IPS DF 6.9 (cell line): ENCODE data around the gene AGL.
A peak's percentile ranks its signal among the peaks of the same experiment; 100 is the strongest.
"Not testable (repeated sequence)": the region's sequence is repeated elsewhere in the genome, so short reads cannot be mapped to it uniquely, and the experiment has no call there.

Source experiments
- DNase-seq: peaks from one replicate; pipeline ENCODE4 v3.0.0-alpha.2; 2013; ENCODE audit warnings: low read depth, low spot score
- H3K27ac ChIP-seq: one replicate; pipeline ENCODE4 v1.5.1; 2013; ENCODE audit warnings: low read length, control low read depth
- H3K27me3 ChIP-seq: 2 replicates; pipeline ENCODE4 v1.6.1; 2013; ENCODE audit warnings: mild to moderate bottlenecking, low read length; ENCODE audit not compliant: control insufficient read depth, insufficient read depth
- H3K36me3 ChIP-seq: 2 replicates; pipeline ENCODE4 v1.6.1; 2013; ENCODE audit warnings: low read length; ENCODE audit not compliant: control insufficient read depth, insufficient read depth
- H3K4me1 ChIP-seq: 2 replicates; pipeline ENCODE4 v1.6.1; 2013; ENCODE audit warnings: low read length; ENCODE audit not compliant: control insufficient read depth, insufficient read depth
- H3K4me3 ChIP-seq: 2 replicates; pipeline ENCODE4 v1.5.1; 2013; ENCODE audit warnings: mild to moderate bottlenecking, low read length
- H3K9me3 ChIP-seq: 2 replicates; pipeline ENCODE4 v1.6.1; 2013; ENCODE audit warnings: low read length, inconsistent platforms; ENCODE audit not compliant: control insufficient read depth, insufficient read depth
- WGBS: extraction: QIAGEN DNeasy Blood & Tissue Kit; methylation state at CpG from one replicate; pipeline ENCODE4 v1.1.7; 2013; ENCODE audit warnings: mixed read lengths, missing lambda C conversion rate; ENCODE audit not compliant: insufficient read length, insufficient coverage; 5-methylcytosine and 5-hydroxymethylcytosine counted together

AGL gene

GRCh38 chr1:99850459-99851291 lies 514 bp downstream of the AGL start:
- H3K36me3 ChIP-seq = no peaks in the 10 kb centered on the region
- peaks cover 3% of the 10 kb centered on the region; the same call in 1 of the 2 replicates for H3K4me1 ChIP-seq
- H3K27ac ChIP-seq = no peak overlapping the region
- H3K9me3 ChIP-seq = no peaks in the 10 kb centered on the region
- no peak for DNase-seq
- no peaks in the 10 kb centered on the region for H3K27me3 ChIP-seq
- WGBS = no CpG with 5 or more reads among the region's 15 CpGs
- peak overlapping the region; percentile 49; the same call in 1 of the 2 replicates for H3K4me3 ChIP-seq

DNA sequence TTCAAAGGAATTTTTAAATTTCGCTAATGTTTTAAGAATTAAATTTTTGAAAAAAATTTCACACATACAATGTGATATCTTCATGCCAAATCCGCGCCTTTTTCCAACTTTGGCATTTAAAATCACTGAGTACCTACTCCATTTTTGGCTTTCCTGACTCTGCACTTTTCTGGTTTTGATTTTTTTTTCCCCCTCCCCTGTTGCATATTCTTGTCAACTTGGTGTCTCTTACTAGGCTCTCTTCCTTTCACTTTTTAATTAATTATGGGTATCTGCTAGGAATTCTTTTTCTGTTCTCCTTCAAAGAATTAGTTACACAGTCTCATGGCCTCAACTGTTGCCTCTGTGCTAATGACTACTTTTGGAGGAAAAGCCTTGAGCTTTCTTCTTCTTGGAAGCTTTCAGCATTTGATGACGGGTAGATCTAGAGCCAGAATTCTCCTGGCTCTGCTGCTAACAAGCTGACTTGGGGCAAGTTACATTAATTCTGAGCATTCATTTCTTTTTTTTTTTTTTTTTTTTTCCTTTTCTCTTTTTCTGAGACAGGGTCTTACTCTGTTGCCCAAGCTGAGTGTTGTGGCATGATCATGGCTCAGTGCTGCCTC lies 1.8 kb downstream of the AGL start:
- H3K27me3 ChIP-seq = no peaks in the 10 kb centered on the region
- peaks cover 3% of the 10 kb centered on the region; the same call in 1 of the 2 replicates for H3K4me1 ChIP-seq
- no peaks in the 10 kb centered on the region for H3K36me3 ChIP-seq
- DNase-seq = no peak
- H3K4me3 ChIP-seq = no peak overlapping the region
- H3K27ac ChIP-seq = no peak overlapping the region
- WGBS = no CpG with 5 or more reads among the region's 4 CpGs
- H3K9me3 ChIP-seq = no peaks in the 10 kb centered on the region

- no peak overlapping the region for H3K4me3 ChIP-seq
- peaks cover 3% of the 10 kb centered on the region; the same call in 1 of the 2 replicates for H3K4me1 ChIP-seq
- no peak overlapping the region for H3K27ac ChIP-seq
- no peaks in the 10 kb centered on the region for H3K9me3 ChIP-seq
- H3K27me3 ChIP-seq = no peaks in the 10 kb centered on the region
- WGBS = no CpG with 5 or more reads among the region's 3 CpGs
- no peak for DNase-seq
- H3K36me3 ChIP-seq = no peaks in the 10 kb centered on the region
Measured at GRCh38 chr1:99852648-99853047, 2.5 kb downstream of the AGL start.

- H3K4me3 ChIP-seq = no peak overlapping the region
- no peaks in the 10 kb centered on the region for H3K27me3 ChIP-seq
- DNase-seq = no peak
- H3K36me3 ChIP-seq = no peaks in the 10 kb centered on the region
- no peaks in the 10 kb centered on the region for H3K4me1 ChIP-seq
- no peaks in the 10 kb centered on the region for H3K9me3 ChIP-seq
- H3K27ac ChIP-seq = no peak overlapping the region
- WGBS = no CpG with 5 or more reads among the region's 1 CpG
Measured at GRCh38 chr1:99855914-99856450, 5.8 kb downstream of the AGL start.

DNA sequence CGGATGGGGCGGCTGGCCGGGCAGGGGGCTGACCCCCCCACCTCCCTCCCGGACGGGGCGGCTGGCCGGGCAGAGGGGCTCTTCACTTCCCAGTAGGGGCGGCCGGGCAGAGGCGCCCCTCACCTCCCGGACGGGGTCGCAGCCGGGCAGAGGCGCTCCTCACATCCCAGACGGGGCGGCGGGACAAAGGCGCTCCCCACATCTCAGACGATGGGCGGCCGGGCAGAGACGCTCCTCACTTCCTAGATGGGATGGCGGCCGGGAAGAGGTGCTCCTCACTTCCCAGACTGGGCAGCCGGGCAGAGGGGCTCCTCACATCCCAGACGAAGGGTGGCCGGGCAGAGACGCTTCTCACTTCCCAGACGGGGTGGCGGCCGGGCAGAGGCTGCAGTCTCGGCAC lies 6.9 kb downstream of the AGL start:
- not testable (repeated sequence) for DNase-seq

GRCh38 chr1:99858286-99858685 lies 8.1 kb downstream of the AGL start:
- Histone ChIP-seq H3K27ac (no peak overlapping the region), H3K4me3 (no peak overlapping the region), H3K27me3 (no peaks in the 10 kb centered on the region), H3K36me3 (no peaks in the 10 kb centered on the region), H3K4me1 (no peaks in the 10 kb centered on the region), H3K9me3 (no peaks in the 10 kb centered on the region)
- DNase-seq = no peak
- WGBS = no CpG with 5 or more reads among the region's 2 CpGs

More for the DNA sequence above, 6.9 kb downstream of the AGL start:
- not testable (repeated sequence) for H3K4me3 ChIP-seq, H3K4me1 ChIP-seq, H3K27me3 ChIP-seq, H3K36me3 ChIP-seq, H3K27ac ChIP-seq, H3K9me3 ChIP-seq
- WGBS = no CpG with 5 or more reads among the region's 33 CpGs

GRCh38 chr1:99858881-99859280 lies 8.7 kb downstream of the AGL start:
- no peak overlapping the region for H3K27ac ChIP-seq
- DNase-seq = no peak

DNA sequence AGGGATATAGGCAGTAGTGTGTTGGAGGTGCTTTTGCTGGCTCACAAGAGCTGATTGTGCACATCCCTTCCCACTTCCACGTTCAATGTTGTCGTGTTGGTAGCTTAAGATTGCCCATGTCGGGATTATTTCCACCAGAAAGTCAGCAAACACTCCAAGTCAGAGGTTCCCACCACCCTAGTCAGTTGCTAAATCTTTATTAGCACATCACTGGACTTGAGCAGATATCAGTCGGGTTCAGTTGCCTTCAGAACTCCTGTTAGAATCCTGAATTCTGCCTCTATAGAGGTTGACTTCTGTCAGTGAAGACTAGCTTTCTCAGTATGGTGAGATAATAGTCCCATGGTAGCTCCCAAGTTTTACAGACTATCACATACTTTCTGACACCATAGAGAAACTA lies 10.5 kb downstream of the AGL start:
- DNase-seq = no peak
- WGBS = no CpG with 5 or more reads among the region's 4 CpGs
- no peak overlapping the region for H3K4me3 ChIP-seq
- H3K27ac ChIP-seq = no peak overlapping the region
- H3K27me3 ChIP-seq = no peaks in the 10 kb centered on the region
- H3K9me3 ChIP-seq = no peaks in the 10 kb centered on the region
- no peaks in the 10 kb centered on the region for H3K36me3 ChIP-seq
- no peaks in the 10 kb centered on the region for H3K4me1 ChIP-seq

More at GRCh38 chr1:99858881-99859280, 8.7 kb downstream of the AGL start:
- Histone ChIP-seq H3K4me3 (no peak overlapping the region), H3K4me1 (no peaks in the 10 kb centered on the region), H3K9me3 (no peaks in the 10 kb centered on the region), H3K36me3 (no peaks in the 10 kb centered on the region), H3K27me3 (no peaks in the 10 kb centered on the region)

DNA sequence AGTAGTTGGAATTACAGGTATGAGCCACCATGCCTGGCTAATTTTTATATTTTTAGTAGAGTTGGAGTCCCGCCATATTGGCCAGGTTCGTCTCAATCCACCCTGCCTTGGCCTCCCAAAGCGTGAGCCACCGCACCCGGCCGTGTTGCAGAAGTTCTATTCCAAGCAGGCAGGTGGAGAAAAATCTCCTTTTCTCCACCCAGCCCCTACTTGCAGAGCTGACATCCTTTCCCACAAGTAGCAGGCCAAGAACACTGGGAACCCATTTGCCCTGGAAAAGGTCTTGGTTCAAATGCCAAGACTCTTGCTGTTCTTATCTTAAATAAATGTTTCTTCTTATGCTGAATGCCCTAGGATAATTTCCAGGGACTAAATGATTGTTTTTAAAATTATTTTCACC lies 17.5 kb downstream of the AGL start:
- WGBS = no CpG with 5 or more reads among the region's 6 CpGs
- no peak overlapping the region for H3K4me3 ChIP-seq

GRCh38 chr1:99869304-99869703 lies 19.1 kb downstream of the AGL start:
- Histone ChIP-seq H3K36me3 (no peaks in the 10 kb centered on the region), H3K4me3 (no peak overlapping the region), H3K27ac (no peak overlapping the region), H3K27me3 (no peaks in the 10 kb centered on the region), H3K4me1 (peaks cover under 1% of the 10 kb centered on the region; the same call in 1 of the 2 replicates), H3K9me3 (no peaks in the 10 kb centered on the region)
- DNase-seq = no peak

More for the DNA sequence above, 17.5 kb downstream of the AGL start:
- Histone ChIP-seq H3K27me3 (no peaks in the 10 kb centered on the region), H3K27ac (no peak overlapping the region), H3K4me1 (no peaks in the 10 kb centered on the region), H3K36me3 (no peaks in the 10 kb centered on the region), H3K9me3 (no peaks in the 10 kb centered on the region)
- DNase-seq = no peak
